HL-60 (cell line): ENCODE results near the gene DCAF11.

ENCODE experiments used
- POLR2AphosphoS5 ChIP-seq: IDR thresholded peaks from 2 replicates; pipeline ENCODE4 v1.6.1; 2012; ENCODE audit warnings: low read depth
- SPI1 ChIP-seq: IDR thresholded peaks from 2 replicates; pipeline ENCODE4 v1.6.1; 2012; ENCODE audit warnings: low read depth, mild to moderate bottlenecking, borderline replicate concordance
- TF ChIP-seq, protein P1 (sequence below): IDR thresholded peaks from one replicate; pipeline ENCODE4 v1.5.1; 2011; ENCODE audit warnings: low read length, control low read depth, inconsistent platforms; ENCODE audit not compliant: insufficient read depth
- TF ChIP-seq, protein P2 (sequence below): IDR thresholded peaks from 2 replicates; pipeline ENCODE4 v1.6.1; 2012; ENCODE audit warnings: low read depth; ENCODE audit not compliant: insufficient replicate concordance

DNA sequence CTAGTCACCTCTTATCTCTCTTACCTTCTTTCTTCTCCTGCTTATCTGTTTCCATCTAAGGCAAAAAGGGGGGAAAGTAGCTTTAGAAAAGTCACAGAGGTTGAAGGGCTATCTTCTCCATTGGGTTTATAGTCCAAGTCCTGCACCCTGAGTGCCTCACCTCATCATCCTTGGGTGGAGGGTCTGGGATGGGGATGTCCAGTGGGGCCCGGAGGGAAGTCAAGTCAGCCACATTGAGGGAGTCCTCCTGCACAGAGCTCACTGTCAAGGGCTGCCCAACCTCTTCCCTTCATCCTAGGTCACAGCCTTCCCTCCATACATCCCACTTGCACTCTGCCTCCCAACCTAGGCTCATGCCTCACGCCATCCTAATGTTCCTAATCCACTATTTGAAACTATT is 30.6 kb downstream of the DCAF11 start:
- TF ChIP-seq, protein P1, sequence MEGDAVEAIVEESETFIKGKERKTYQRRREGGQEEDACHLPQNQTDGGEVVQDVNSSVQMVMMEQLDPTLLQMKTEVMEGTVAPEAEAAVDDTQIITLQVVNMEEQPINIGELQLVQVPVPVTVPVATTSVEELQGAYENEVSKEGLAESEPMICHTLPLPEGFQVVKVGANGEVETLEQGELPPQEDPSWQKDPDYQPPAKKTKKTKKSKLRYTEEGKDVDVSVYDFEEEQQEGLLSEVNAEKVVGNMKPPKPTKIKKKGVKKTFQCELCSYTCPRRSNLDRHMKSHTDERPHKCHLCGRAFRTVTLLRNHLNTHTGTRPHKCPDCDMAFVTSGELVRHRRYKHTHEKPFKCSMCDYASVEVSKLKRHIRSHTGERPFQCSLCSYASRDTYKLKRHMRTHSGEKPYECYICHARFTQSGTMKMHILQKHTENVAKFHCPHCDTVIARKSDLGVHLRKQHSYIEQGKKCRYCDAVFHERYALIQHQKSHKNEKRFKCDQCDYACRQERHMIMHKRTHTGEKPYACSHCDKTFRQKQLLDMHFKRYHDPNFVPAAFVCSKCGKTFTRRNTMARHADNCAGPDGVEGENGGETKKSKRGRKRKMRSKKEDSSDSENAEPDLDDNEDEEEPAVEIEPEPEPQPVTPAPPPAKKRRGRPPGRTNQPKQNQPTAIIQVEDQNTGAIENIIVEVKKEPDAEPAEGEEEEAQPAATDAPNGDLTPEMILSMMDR = no peak
- TF ChIP-seq SPI1 (no peak), POLR2AphosphoS5 (no peak)
- TF ChIP-seq, protein P2, sequence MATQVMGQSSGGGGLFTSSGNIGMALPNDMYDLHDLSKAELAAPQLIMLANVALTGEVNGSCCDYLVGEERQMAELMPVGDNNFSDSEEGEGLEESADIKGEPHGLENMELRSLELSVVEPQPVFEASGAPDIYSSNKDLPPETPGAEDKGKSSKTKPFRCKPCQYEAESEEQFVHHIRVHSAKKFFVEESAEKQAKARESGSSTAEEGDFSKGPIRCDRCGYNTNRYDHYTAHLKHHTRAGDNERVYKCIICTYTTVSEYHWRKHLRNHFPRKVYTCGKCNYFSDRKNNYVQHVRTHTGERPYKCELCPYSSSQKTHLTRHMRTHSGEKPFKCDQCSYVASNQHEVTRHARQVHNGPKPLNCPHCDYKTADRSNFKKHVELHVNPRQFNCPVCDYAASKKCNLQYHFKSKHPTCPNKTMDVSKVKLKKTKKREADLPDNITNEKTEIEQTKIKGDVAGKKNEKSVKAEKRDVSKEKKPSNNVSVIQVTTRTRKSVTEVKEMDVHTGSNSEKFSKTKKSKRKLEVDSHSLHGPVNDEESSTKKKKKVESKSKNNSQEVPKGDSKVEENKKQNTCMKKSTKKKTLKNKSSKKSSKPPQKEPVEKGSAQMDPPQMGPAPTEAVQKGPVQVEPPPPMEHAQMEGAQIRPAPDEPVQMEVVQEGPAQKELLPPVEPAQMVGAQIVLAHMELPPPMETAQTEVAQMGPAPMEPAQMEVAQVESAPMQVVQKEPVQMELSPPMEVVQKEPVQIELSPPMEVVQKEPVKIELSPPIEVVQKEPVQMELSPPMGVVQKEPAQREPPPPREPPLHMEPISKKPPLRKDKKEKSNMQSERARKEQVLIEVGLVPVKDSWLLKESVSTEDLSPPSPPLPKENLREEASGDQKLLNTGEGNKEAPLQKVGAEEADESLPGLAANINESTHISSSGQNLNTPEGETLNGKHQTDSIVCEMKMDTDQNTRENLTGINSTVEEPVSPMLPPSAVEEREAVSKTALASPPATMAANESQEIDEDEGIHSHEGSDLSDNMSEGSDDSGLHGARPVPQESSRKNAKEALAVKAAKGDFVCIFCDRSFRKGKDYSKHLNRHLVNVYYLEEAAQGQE = no peak
